Neural progenitor cell (in vitro differentiated cells): ENCODE measurements around the gene POP7.

Source experiments
- EZH2 ChIP-seq: fragments of 200-600 bp; sonication (generic); IDR thresholded peaks from 2 replicates; pipeline ENCODE4 v1.6.1; 2017; ENCODE audit warnings: antibody characterized with exemption, mild to moderate bottlenecking, moderate library complexity
- EZH2phosphoT487 ChIP-seq: fragments of 200-600 bp; sonication (generic); IDR thresholded peaks from 2 replicates; pipeline ENCODE4 v1.6.1; 2017; ENCODE audit warnings: antibody characterized with exemption
- TF ChIP-seq, protein P1 (sequence below): fragments of 200-600 bp; sonication (generic); IDR thresholded peaks from 2 replicates; pipeline ENCODE4 v1.5.1; 2017; ENCODE audit warnings: antibody characterized with exemption, mild to moderate bottlenecking

DNA sequence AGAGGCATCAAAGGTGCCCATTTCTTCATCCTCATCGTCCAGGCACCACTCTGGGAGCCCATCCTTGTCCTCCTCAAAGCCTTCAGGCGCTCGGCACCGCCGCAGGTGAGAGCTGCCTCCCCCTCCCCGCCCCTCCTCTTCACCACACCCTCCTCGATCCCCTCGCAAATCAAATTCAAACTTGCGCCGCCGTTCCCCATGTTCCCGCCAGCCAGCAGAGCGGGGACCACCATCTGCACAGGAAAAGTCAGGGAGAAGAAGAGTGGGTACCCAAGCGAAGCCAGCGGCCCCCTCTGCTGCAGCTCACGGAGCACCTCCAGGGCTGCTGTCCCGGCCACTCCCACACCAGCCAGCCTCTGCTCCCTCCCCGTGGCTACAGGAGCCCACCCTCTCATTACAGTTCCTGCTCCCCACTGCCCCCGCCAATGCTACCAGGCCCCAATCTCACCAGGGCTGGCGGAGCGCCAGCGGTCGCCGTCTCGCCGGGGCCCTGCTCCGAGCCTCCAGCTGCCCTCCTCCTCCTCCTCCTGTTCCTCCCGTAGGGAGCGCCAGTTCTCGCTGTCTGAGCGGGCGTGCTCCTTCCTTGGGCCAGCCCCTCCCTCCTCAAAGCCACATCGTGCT is 19.6 kb upstream of the POP7 start:
- TF ChIP-seq, protein P1, sequence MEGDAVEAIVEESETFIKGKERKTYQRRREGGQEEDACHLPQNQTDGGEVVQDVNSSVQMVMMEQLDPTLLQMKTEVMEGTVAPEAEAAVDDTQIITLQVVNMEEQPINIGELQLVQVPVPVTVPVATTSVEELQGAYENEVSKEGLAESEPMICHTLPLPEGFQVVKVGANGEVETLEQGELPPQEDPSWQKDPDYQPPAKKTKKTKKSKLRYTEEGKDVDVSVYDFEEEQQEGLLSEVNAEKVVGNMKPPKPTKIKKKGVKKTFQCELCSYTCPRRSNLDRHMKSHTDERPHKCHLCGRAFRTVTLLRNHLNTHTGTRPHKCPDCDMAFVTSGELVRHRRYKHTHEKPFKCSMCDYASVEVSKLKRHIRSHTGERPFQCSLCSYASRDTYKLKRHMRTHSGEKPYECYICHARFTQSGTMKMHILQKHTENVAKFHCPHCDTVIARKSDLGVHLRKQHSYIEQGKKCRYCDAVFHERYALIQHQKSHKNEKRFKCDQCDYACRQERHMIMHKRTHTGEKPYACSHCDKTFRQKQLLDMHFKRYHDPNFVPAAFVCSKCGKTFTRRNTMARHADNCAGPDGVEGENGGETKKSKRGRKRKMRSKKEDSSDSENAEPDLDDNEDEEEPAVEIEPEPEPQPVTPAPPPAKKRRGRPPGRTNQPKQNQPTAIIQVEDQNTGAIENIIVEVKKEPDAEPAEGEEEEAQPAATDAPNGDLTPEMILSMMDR = no peak
- TF ChIP-seq EZH2 (no peak), EZH2phosphoT487 (no peak)
